K562 (cell line): ENCODE data around the gene DLGAP3. TPM values are rescaled to one million over a fixed set of nuclear protein-coding genes. Genes with fewer than 3 reads are reported as not detected.

Source experiments
- BDP1 ChIP-seq: IDR thresholded peaks from 3 replicates; pipeline ENCODE4 v1.6.1; 2011; ENCODE audit not compliant: insufficient read length, insufficient read depth
- ESRRA ChIP-seq: fragments of 450-650 bp; IDR thresholded peaks from 2 replicates; pipeline ENCODE4 v1.6.1; 2014; ENCODE audit warnings: low read depth, mild to moderate bottlenecking, moderate library complexity, borderline replicate concordance
- FOXA3 ChIP-seq, 2 experiments: fragments of 450-650 bp in 1 of 2; sonication (generic) in 1 of 2; formaldehyde crosslinking; IDR thresholded peaks in 1 of 2; conservative IDR thresholded peaks in 1 of 2; 2 replicates each; pipeline versions ENCODE4 v1.4.0 to v1.8.0; 2020 to 2022; ENCODE audit warnings: mild to moderate bottlenecking in 2 of 2, missing genetic modification reagents in 1 of 2
- IRF2 ChIP-seq: sonication (generic); formaldehyde crosslinking; IDR thresholded peaks from 2 replicates; pipeline ENCODE4 v1.8.1; 2022; ENCODE audit warnings: mild to moderate bottlenecking, missing genetic modification reagents
- JUNB ChIP-seq: fragments of 450-650 bp; formaldehyde crosslinking; conservative IDR thresholded peaks from 2 replicates; pipeline ENCODE4 v1.4.0; 2020; ENCODE audit warnings: mild to moderate bottlenecking
- KAT7 ChIP-seq: sonication (generic); formaldehyde crosslinking; IDR thresholded peaks from 2 replicates; pipeline ENCODE4 v1.8.0; 2022; ENCODE audit warnings: missing genetic modification reagents, mild to moderate bottlenecking, borderline replicate concordance
- NCOA4 ChIP-seq: fragments of 450-650 bp; IDR thresholded peaks from 2 replicates; pipeline ENCODE4 v1.6.1; 2018; ENCODE audit warnings: mild to moderate bottlenecking; ENCODE audit not compliant: partially characterized antibody
- POLR3A ChIP-seq: IDR thresholded peaks from 2 replicates; pipeline ENCODE4 v1.6.1; 2011; ENCODE audit warnings: borderline replicate concordance, mild to moderate bottlenecking, moderate library complexity; ENCODE audit not compliant: insufficient read length, insufficient read depth; ENCODE audit errors: extremely low read depth
- RAD51 ChIP-seq: fragments of 450-650 bp; IDR thresholded peaks from 2 replicates; pipeline ENCODE4 v1.7.1; 2016; ENCODE audit warnings: low read depth, mild to moderate bottlenecking, borderline replicate concordance
- SMAD2 ChIP-seq: fragments of 150-350 bp; IDR thresholded peaks from 2 replicates; pipeline ENCODE4 v1.6.1; 2014; ENCODE audit warnings: low read depth, mild to moderate bottlenecking, low read length
- SMARCB1 ChIP-seq: IDR thresholded peaks from 2 replicates; pipeline ENCODE4 v1.6.1; 2011; ENCODE audit warnings: improper control_type of control experiment, low read depth; ENCODE audit not compliant: insufficient read length
- ZBTB8A ChIP-seq: fragments of 450-650 bp; IDR thresholded peaks from 2 replicates; pipeline ENCODE4 v1.6.1; 2018; ENCODE audit warnings: mild to moderate bottlenecking, moderate library complexity; ENCODE audit not compliant: partially characterized antibody
- ZNF395 ChIP-seq: fragments of 200-800 bp; sonication (Bioruptor generic); IDR thresholded peaks from 2 replicates; pipeline ENCODE4 v1.6.1; 2017; ENCODE audit warnings: missing genetic modification characterization, missing compliant biosample characterization
- ZNF407 ChIP-seq: fragments of 450-650 bp; IDR thresholded peaks from 2 replicates; pipeline ENCODE4 v1.6.1; 2016; ENCODE audit warnings: low read depth
- ZNF431 ChIP-seq: sonication (generic); formaldehyde crosslinking; IDR thresholded peaks from 2 replicates; pipeline ENCODE4 v1.8.0; 2022; ENCODE audit warnings: mild to moderate bottlenecking, missing genetic modification reagents
- ZNF699 ChIP-seq: fragments of 250-450 bp; sonication (Bioruptor Pico); IDR thresholded peaks from 2 replicates; pipeline ENCODE4 v1.8.0; 2021; ENCODE audit warnings: mild to moderate bottlenecking, moderate library complexity; ENCODE audit not compliant: insufficient replicate concordance
- polyA plus RNA-seq, 8 experiments: library from polyadenylated mRNA; depleted of rRNA in 4 of 8; stranded (reverse) in 5 of 8; unstranded in 3 of 8; fragments of >200 nt; fragmentation: Nextera tagmentation in 2 of 8; fragmentation: Illumina TruSeq in 1 of 8; extraction: Ambion mirVana in 2 of 8; extraction: Trizol in 1 of 8; gene quantifications; 2 replicates each; pipeline versions ENCODE4 v1.2.1 to v1.2.3, GENCODE V29; 2011 to 2014; ENCODE audit warnings: inconsistent platforms in 1 of 8, missing spikeins in 1 of 8
- total RNA-seq, 7 experiments: library from RNA; depleted of rRNA in 6 of 7; stranded (reverse); fragments of >200 nt in 6 of 7; fragmentation: Illumina TruSeq in 2 of 7; extraction: Trizol in 2 of 7; gene quantifications; 2 replicates each; pipeline versions ENCODE4 v1.2.1 to v1.2.3, GENCODE V29; 2011 to 2021; ENCODE audit warnings: low replicate concordance in 1 of 7

DLGAP3 gene
- total and polyA plus RNA-seq, 9 of the 15 experiments (the other 6 are each of a cell fraction or from before 2014, with no cell fraction given): 0.01 to 0.16 (median 0.07) TPM; not detected in 6

- TF ChIP-seq RAD51 (no peak), BDP1 (no peak), POLR3A (no peak), ZNF395 (CRISPR knock-in tag) (peak; percentile 97), NCOA4 (no peak), FOXA3 (CRISPR knock-in tag; conservative IDR thresholded peaks at IDR 0.05 in 1 of 2, IDR thresholded peaks at IDR 0.05 in 1 of 2) (peak in 1 of 2 experiments; percentile 69; a peak in 1 of 4 replicates), IRF2 (CRISPR knock-in tag) (peak; percentile 91; the same call in 1 of the 2 replicates), ZNF407 (no peak), ZBTB8A (no peak), SMAD2 (no peak), ESRRA (no peak), KAT7 (peak; percentile 93; the same call in 1 of the 2 replicates), JUNB (CRISPR knock-in tag) (no peak), SMARCB1 (no peak), ZNF699 (no peak), ZNF431 (CRISPR knock-in tag) (peak; percentile 72; the same call in 1 of the 2 replicates)
Measured at GRCh38 chr1:34924759-34925555, 4.5 kb downstream of the DLGAP3 start (continued).
